NCI-H1092 treated with DMSO at 0.1 percent for 48 hours (cell line): Measurements from ENCODE around the gene RPS15A.
"Not testable (repeated sequence)": the region's sequence is repeated elsewhere in the genome, so short reads cannot be mapped to it uniquely, and the experiment has no call there.

ENCODE experiments used
- DNase-seq: peaks from one replicate; lab custom pipeline; 2025; lab: John Stamatoyannopoulos, UW

Gene RPS15A

DNA sequence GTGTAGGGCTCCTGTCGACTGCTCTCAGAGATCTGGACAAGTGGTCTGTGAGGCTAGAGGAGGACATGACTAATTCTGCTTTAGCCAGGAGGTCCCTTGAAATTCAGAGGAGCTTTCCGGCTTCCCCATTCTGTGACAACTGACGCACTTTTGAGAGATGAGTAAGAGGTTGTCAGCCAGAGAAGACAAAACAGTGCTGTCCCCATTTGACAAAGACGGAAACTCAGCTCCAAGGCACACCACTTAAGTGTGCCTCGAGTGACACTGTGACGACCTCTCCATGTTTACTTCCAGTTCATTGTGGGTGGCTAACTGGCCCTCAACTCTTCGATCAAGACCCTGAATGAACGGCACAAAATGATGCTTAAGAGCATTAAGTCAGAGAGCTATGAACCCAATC, 47.3 kb downstream of the RPS15A start:
- DNase-seq = not testable (repeated sequence)

DNA sequence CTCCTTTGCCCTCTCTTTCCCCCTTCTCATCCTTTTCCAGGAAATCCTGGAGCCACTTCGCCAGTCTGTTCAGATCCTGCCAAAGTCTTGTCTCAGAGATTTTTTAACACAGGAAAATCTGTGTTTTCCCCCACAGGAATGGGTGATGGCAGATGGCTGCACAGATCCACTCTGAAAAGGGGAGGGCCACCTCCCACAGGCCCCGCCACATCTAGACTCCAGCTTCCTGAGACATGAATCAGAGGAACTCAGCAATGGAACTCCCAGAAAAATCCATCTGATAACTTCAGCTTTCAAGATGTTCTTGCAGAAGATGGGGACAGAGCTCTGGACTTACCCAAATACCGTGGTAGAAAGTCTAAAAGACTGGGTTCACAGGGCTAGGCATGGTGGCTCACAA, 50.1 kb downstream of the RPS15A start:
- DNase-seq = not testable (repeated sequence)

DNA sequence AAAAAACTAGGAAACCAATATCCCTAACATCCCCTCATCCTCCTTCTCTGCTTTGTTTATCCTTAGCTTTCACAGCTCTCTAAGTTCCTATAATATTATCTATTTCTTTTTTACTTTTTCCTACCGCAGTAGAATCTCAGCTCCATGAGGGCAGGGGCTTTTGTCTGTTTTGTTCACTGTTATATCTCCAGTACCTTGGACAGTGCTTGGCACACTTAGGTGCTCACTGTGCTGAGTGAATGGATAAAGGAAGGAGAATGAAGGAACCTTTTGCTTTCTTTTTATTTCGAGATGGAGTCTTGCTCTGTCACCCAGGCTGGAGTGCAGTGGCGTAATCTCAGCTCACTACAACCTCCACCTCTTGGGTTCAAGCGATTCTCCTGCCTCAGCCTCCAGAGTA, 51.4 kb downstream of the RPS15A start:
- not testable (repeated sequence) for DNase-seq

DNA sequence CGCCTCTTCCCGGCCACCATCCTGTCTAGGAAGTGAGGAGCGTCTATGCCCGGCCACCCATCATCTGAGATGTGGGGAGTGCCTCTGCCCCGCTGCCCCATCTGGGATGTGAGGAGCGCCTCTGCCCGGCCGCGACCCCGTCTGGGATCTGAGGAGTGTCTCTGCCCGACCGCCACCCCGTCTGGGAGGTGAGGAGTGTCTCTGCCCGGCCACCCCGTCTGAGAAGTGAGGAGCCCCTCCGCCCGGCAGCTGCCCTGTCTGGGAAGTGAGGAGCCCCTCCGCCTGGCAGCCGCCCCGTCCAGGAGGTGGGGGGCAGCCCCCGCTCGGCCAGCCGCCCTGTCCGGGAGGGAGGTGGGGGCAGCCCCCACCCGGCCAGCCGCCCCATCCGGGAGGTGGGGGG, 55.9 kb downstream of the RPS15A start:
- DNase-seq = not testable (repeated sequence)
